Ovary (tissue), 3 donors: ENCODE data around the gene CPSF4.

Source experiments
- CTCF ChIP-seq, 3 donors: fragments of 450-650 bp in 2 of 3; fragments of 200-600 bp in 1 of 3; IDR thresholded peaks; one replicate each; pipeline versions ENCODE4 v1.5.1 to v1.8.0; 2016 to 2022; ENCODE audit warnings: antibody characterized with exemption in 3 of 3, mild to moderate bottlenecking in 1 of 3
- POLR2A ChIP-seq: fragments of 450-650 bp; IDR thresholded peaks from one replicate; pipeline ENCODE4 v1.6.1; 2017; ENCODE audit warnings: antibody characterized with exemption, mild to moderate bottlenecking, moderate library complexity
- donor health status: DM: no; HTN: no; CAD: no.

GRCh38 chr7:99429756-99430155 is 9.0 kb upstream of the CPSF4 start:
- TF ChIP-seq CTCF (IDR thresholded peaks at IDR 0.05): no peak
- TF ChIP-seq POLR2A: no peak
